ENCODE data around the gene DNAH17. TPM values are rescaled to one million over a fixed set of nuclear protein-coding genes. Genes with fewer than 3 reads are reported as not detected.

The DNAH17 gene
- total RNA-seq, 1 experiment from 2014 or later = 0.69 TPM

DNA sequence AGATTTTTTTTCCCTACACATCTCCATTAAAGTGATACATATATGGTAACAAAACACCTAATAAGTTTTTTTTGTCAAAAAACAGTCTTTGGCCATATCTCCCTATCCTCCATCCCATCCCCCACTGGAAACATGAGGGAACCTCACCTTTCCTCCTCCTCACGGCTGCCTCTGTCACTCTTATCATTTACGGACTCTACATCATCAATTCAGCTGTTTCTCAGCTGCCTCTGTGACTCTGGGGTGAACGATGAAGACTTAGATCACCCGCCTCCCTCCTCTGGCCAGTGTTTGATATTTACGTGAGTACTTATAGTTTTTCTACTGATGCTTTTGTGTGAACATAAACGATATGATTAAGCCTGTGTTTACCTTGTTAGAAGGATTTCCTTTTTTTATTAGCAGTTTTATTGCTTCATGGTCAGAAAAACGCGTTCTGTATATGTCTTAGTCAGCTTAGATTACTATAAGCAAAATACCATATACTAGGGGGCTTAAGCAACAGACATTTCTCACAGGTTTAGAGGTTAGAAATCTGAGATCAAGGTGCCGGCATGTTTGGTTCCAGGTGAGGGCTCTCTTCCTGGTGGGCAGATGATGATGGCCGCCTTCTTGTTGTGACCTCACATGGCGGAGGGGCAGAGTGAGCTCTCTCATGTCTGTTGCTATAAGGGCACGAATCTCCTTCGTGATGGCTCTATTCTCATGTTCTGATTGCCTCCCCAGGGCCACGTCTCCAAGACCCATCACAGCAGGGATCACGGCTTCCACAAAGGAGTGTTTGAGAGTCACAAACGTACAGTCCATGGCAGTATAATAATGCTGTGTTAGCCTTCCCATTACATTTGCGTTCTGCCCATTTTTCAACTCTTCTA, 32.1 kb downstream of the DNAH17 start (continued):
- TF ChIP-seq, protein P1, sequence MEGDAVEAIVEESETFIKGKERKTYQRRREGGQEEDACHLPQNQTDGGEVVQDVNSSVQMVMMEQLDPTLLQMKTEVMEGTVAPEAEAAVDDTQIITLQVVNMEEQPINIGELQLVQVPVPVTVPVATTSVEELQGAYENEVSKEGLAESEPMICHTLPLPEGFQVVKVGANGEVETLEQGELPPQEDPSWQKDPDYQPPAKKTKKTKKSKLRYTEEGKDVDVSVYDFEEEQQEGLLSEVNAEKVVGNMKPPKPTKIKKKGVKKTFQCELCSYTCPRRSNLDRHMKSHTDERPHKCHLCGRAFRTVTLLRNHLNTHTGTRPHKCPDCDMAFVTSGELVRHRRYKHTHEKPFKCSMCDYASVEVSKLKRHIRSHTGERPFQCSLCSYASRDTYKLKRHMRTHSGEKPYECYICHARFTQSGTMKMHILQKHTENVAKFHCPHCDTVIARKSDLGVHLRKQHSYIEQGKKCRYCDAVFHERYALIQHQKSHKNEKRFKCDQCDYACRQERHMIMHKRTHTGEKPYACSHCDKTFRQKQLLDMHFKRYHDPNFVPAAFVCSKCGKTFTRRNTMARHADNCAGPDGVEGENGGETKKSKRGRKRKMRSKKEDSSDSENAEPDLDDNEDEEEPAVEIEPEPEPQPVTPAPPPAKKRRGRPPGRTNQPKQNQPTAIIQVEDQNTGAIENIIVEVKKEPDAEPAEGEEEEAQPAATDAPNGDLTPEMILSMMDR (IDR thresholded peaks at IDR 0.05 in 2 of 3, conservative IDR thresholded peaks at IDR 0.05 in 1 of 3; ENCODE audit: borderline replicate concordance in 1 of 3, insufficient read depth in 1 of 3, low read depth in 2 of 3, low read length in 2 of 3) = no peak
- TF ChIP-seq ZFX (IDR thresholded peaks at IDR 0.05) (no peak), ZNF274 (IDR thresholded peaks at IDR 0.05; ENCODE audit: low read depth, low read length) (no peak), POLR2AphosphoS5 (IDR thresholded peaks at IDR 0.05; ENCODE audit: low read depth, low read length) (no peak), SRF (IDR thresholded peaks at IDR 0.05; ENCODE audit: low read depth) (no peak)

DNA sequence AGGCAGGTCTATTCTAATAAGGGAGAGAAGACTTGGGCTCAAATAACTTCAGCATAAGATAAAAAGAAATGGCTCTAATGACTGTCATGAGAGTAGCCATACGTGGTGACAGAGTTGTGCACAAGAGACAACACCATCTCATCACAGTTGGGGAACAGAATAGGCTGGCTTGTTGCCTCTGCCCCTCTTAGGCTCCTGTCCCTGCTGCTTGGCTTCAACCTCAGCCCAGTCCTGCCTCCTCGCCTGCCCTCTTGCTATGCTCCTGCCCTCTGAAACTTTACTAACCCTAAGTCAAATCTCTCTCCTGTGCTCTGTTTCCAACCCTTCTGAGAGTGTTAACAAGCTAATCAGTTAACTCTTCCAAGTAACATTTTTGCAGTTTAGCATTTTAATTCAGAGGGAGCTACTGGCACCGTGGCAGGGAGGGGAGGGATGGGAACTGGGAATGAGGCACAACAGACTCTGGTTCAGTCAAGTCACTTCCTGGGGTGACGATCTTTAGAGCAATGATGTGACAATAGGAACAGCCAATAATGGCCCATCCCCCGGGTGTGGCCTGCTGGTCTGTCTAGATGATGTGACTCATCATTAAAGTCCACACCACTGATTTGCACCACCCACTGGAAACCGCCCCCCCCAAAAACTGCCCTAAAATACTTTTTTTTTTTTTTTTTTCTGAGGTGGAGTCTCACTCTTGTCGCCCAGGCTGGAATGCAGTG, 35.5 kb downstream of the DNAH17 start:
- ATAC-seq (peak; percentile 85), DNase-seq (ENCODE audit: low read depth, low spot score) (peak; percentile 36)
- Histone ChIP-seq H3K36me3 (ENCODE audit: control insufficient read depth in 1 of 2, insufficient read depth in 2 of 2, low read length in 2 of 2) (no peaks in the 10 kb centered on the region), H3K79me2 (ENCODE audit: insufficient read depth, low read length) (no peaks in the 10 kb centered on the region), H4K20me1 (ENCODE audit: insufficient read depth) (no peaks in the 10 kb centered on the region), H3K4me1 (ENCODE audit: control insufficient read depth in 1 of 2, insufficient read depth in 2 of 2, low read length in 2 of 2) (peaks cover 0 to 13% of the 10 kb centered on the region in 2 experiments; a peak in 2 of 4 replicates), H3K9ac (ENCODE audit: low read length) (no peak overlapping the region), H3K9me3 (ENCODE audit: control insufficient read depth in 1 of 2, insufficient read depth in 1 of 2, low read depth in 1 of 2, low read length in 2 of 2) (no peaks in the 10 kb centered on the region), H3K27ac (ENCODE audit: low read depth, low read length) (no peak overlapping the region), H3K4me2 (ENCODE audit: low read length) (peak overlapping the region; percentile 36), H3K4me3 (replicated peaks in 1 of 2; ENCODE audit: low read depth in 1 of 2, low read length in 2 of 2) (no peak overlapping the region), H3K27me3 (ENCODE audit: insufficient read depth, low read length) (no peaks in the 10 kb centered on the region), H3K9me2 (ENCODE audit: insufficient read depth) (no peaks in the 10 kb centered on the region), H2AFZ (ENCODE audit: low read depth, low read length, poor library complexity, severe bottlenecking) (no peak overlapping the region)
- ChIA-PET CTCF (no interaction called here), POLR2A (no interaction called here), RAD21 (ENCODE audit: low non-redundant PET in 1 of 2, low total read pairs in 2 of 2, uncharacterized antibody in 2 of 2, unreplicated experiment in 2 of 2) (no interaction called here)
- intact Hi-C loops (cut with micrococcal nuclease) = no loop called here
- no peak for TF ChIP-seq EZH2phosphoT487 (IDR thresholded peaks at IDR 0.05; ENCODE audit: borderline replicate concordance)
- TF ChIP-seq ZFX (IDR thresholded peaks at IDR 0.05) = no peak
- BruUV-seq (replicated peaks) = no TSS peak

Measured in HCT116 (cell line).